ENCODE data around the gene PNKP. TPM values are rescaled to one million over a fixed set of nuclear protein-coding genes. Genes with fewer than 3 reads are reported as not detected.
A peak's percentile ranks its signal among the peaks of the same experiment; 100 is the strongest.

PNKP gene
- total and polyA plus RNA-seq, 9 of the 15 experiments (the other 6 are each of a cell fraction or from before 2014, with no cell fraction given), result 2.8 to 85.4 (median 25.3) TPM

DNA sequence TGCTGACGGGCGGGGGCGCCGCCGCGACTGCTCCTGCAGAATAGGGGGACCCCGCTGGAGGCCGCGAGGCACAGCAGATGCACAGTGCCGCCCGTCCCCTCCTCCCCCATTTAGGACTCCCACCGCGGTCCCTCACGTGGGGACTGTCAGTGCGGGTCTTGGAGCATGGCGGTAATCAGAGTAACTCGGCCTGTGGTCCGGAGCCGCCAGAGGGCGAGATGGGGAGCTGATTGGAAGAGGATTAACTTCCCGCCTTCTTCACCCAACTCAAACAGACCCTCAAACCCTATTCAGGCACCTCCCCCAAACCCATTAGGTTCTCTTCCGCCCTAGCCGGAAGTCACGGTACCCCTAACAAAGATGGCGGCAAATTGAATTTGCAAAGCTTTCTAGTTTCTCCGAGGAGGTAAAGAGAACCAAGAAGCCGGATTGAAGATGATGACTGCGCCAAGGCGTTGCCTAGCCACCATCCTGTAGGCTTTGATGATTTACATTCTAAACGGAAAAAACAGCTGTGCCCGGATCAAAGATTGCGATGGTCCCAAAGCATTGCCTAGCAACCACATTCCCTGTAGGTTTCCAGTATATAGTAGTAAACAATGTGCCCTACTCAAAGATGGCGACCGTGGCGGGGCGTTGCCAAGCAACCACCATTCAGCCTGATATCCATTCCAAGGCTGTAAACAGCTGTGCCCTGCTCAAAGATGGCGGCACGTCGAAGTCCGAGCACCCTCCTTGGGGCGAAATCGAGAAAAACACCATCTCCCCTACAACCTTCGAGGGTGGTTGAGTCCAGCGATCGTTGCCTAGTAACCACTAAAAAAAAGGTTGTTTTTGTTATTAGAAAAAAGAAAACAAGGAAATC, 54.1 kb downstream of the PNKP start, which contains the start of gene FUZ (continued):
- TF ChIP-seq RBBP5 (IDR thresholded peaks at IDR 0.05; ENCODE audit: borderline replicate concordance, insufficient read depth, low read length, poor library complexity, severe bottlenecking) (no peak), HCFC1 (IDR thresholded peaks at IDR 0.05; ENCODE audit: low read depth, low read length) (peak; percentile 82), TFAP4 (CRISPR knock-in tag; IDR thresholded peaks at IDR 0.05; ENCODE audit: borderline replicate concordance) (peak; percentile 100), TCF7L2 (IDR thresholded peaks at IDR 0.05; ENCODE audit: low read depth, low read length) (peak; percentile 91), GABPB1 (CRISPR knock-in tag; IDR thresholded peaks at IDR 0.05) (peak; percentile 84; the same call in 1 of the 2 replicates), ZNF212 (CRISPR knock-in tag; IDR thresholded peaks at IDR 0.05) (0 out of 2 replicates have a peak, but pooled peaks have one; percentile 1), DACH1 (IDR thresholded peaks at IDR 0.05; ENCODE audit: partially characterized antibody) (peak; percentile 99), ZNF316 (IDR thresholded peaks at IDR 0.05) (no peak), ZBTB8A (IDR thresholded peaks at IDR 0.05; ENCODE audit: partially characterized antibody) (no peak), ELF1 (tag; IDR thresholded peaks at IDR 0.05) (peak; percentile 82), ARID1B (IDR thresholded peaks at IDR 0.05) (0 out of 2 replicates have a peak, but pooled peaks have one; percentile 2), ZNF445 (CRISPR knock-in tag; IDR thresholded peaks at IDR 0.05; ENCODE audit: low read depth) (no peak), SMAD4 (CRISPR knock-in tag; conservative IDR thresholded peaks at IDR 0.05) (0 out of 2 replicates have a peak, but pooled peaks have one; percentile 45), NONO (IDR thresholded peaks at IDR 0.05; ENCODE audit: low read depth in 2 of 2, low read length in 1 of 2) (peak in 1 of 2 experiments; percentile 93; a peak in 2 of 4 replicates), SETDB1 (IDR thresholded peaks at IDR 0.05; ENCODE audit: low read length) (no peak), PHF8 (IDR thresholded peaks at IDR 0.05; ENCODE audit: borderline replicate concordance, low read length) (peak; percentile 49; the same call in 1 of the 2 replicates), FOXJ3 (CRISPR knock-in tag; IDR thresholded peaks at IDR 0.05) (peak; percentile 90), CREM (IDR thresholded peaks at IDR 0.05; ENCODE audit: low read depth) (peak; percentile 73), RB1 (IDR thresholded peaks at IDR 0.05; ENCODE audit: low read depth) (peak; percentile 30; the same call in 1 of the 2 replicates), EWSR1 (IDR thresholded peaks at IDR 0.05; ENCODE audit: borderline replicate concordance, low read depth, partially characterized antibody) (no peak), TAF15 (IDR thresholded peaks at IDR 0.05; ENCODE audit: low read depth, low read length) (no peak), PKNOX1 (IDR thresholded peaks at IDR 0.05) (peak; percentile 49; the same call in 1 of the 2 replicates)
- TF ChIP-seq, protein P1, sequence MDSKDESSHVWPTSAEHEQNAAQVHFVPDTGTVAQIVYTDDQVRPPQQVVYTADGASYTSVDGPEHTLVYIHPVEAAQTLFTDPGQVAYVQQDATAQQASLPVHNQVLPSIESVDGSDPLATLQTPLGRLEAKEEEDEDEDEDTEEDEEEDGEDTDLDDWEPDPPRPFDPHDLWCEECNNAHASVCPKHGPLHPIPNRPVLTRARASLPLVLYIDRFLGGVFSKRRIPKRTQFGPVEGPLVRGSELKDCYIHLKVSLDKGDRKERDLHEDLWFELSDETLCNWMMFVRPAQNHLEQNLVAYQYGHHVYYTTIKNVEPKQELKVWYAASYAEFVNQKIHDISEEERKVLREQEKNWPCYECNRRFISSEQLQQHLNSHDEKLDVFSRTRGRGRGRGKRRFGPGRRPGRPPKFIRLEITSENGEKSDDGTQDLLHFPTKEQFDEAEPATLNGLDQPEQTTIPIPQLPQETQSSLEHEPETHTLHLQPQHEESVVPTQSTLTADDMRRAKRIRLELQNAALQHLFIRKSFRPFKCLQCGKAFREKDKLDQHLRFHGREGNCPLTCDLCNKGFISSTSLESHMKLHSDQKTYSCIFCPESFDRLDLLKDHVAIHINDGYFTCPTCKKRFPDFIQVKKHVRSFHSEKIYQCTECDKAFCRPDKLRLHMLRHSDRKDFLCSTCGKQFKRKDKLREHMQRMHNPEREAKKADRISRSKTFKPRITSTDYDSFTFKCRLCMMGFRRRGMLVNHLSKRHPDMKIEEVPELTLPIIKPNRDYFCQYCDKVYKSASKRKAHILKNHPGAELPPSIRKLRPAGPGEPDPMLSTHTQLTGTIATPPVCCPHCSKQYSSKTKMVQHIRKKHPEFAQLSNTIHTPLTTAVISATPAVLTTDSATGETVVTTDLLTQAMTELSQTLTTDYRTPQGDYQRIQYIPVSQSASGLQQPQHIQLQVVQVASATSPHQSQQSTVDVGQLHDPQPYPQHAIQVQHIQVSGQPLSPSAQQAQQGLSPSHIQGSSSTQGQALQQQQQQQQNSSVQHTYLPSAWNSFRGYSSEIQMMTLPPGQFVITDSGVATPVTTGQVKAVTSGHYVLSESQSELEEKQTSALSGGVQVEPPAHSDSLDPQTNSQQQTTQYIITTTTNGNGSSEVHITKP (IDR thresholded peaks at IDR 0.05; ENCODE audit: partially characterized antibody), result peak; percentile 99
